SK-N-SH treated with all-trans-retinoic acid at 6 μM for 48 hours (cell line): ENCODE data around the gene GFRA1.

Source experiments
- CSRNP3 ChIP-seq: fragments of 250-450 bp; sonication (Bioruptor Pico); IDR thresholded peaks from 2 replicates; pipeline ENCODE4 v1.5.1; 2021; ENCODE audit warnings: mild to moderate bottlenecking, moderate library complexity
- OSR1 ChIP-seq: fragments of 250-450 bp; sonication (Bioruptor Pico); IDR thresholded peaks from 2 replicates; pipeline ENCODE4 v1.8.0; 2022; ENCODE audit warnings: moderate library complexity, mild to moderate bottlenecking, inconsistent platforms
- PATZ1 ChIP-seq: fragments of 250-450 bp; sonication (Bioruptor Pico); IDR thresholded peaks from 2 replicates; pipeline ENCODE4 v1.8.0; 2020; ENCODE audit warnings: mild to moderate bottlenecking, moderate library complexity, borderline replicate concordance
- POU6F1 ChIP-seq: fragments of 250-450 bp; sonication (Bioruptor Pico); IDR thresholded peaks from 2 replicates; pipeline ENCODE4 v1.8.0; 2021; ENCODE audit warnings: low read depth, mild to moderate bottlenecking, moderate library complexity, borderline replicate concordance
- RARB ChIP-seq: fragments of 250-450 bp; sonication (Bioruptor Pico); IDR thresholded peaks from 2 replicates; pipeline ENCODE4 v1.8.0; 2021; ENCODE audit warnings: mild to moderate bottlenecking, moderate library complexity
- TSHZ2 ChIP-seq: fragments of 250-450 bp; sonication (Bioruptor Pico); IDR thresholded peaks from 2 replicates; pipeline ENCODE4 v1.5.0; 2020; ENCODE audit warnings: mild to moderate bottlenecking, moderate library complexity
- ZC3H10 ChIP-seq: fragments of 250-450 bp; sonication (Bioruptor Pico); IDR thresholded peaks from 2 replicates; pipeline ENCODE4 v1.5.1; 2021; ENCODE audit warnings: mild to moderate bottlenecking, moderate library complexity
- ZFP3 ChIP-seq: fragments of 250-450 bp; sonication (Bioruptor Pico); IDR thresholded peaks from 2 replicates; pipeline ENCODE4 v1.5.0; 2020; ENCODE audit warnings: mild to moderate bottlenecking, moderate library complexity
- ZFP30 ChIP-seq: fragments of 450-650 bp; formaldehyde crosslinking; IDR thresholded peaks from 2 replicates; pipeline ENCODE4 v1.5.0; 2022; ENCODE audit warnings: mild to moderate bottlenecking, moderate library complexity
- ZNF565 ChIP-seq: fragments of 450-650 bp; formaldehyde crosslinking; conservative IDR thresholded peaks from 2 replicates; pipeline ENCODE4 v1.5.0; 2020; ENCODE audit warnings: low read depth, mild to moderate bottlenecking, moderate library complexity
- ZNF8 ChIP-seq: fragments of 450-650 bp; formaldehyde crosslinking; IDR thresholded peaks from 2 replicates; pipeline ENCODE4 v1.5.0; 2020; ENCODE audit warnings: mild to moderate bottlenecking, moderate library complexity

GRCh38 chr10:116026725-116027124, 246.3 kb downstream of the GFRA1 start:
- TF ChIP-seq RARB (CRISPR knock-in tag) (no peak), POU6F1 (CRISPR knock-in tag) (no peak), ZC3H10 (CRISPR knock-in tag) (no peak), ZFP3 (CRISPR knock-in tag) (no peak), TSHZ2 (CRISPR knock-in tag) (no peak), ZFP30 (no peak), ZNF565 (no peak), PATZ1 (CRISPR knock-in tag) (no peak), ZNF8 (CRISPR knock-in tag) (no peak), OSR1 (CRISPR knock-in tag) (no peak), CSRNP3 (no peak)
